Thymus (tissue), 11 donors: ENCODE results near the gene CRISPLD2. TPM values are rescaled to one million over a fixed set of nuclear protein-coding genes. Genes with fewer than 3 reads are reported as not detected.

Experiments used
- DNase-seq, 9 donors: peaks; one replicate each; pipeline ENCODE4 v3.0.0-alpha.2; 2013; ENCODE audit warnings: low spot score in 9 of 9, low read depth in 6 of 9, missing footprints in 1 of 9
- H3K27ac ChIP-seq, 2 donors: one replicate each; pipeline ENCODE4 v1.5.1; 2013; ENCODE audit warnings: control low read depth in 1 of 2, low read depth in 1 of 2, low read length in 1 of 2, mild to moderate bottlenecking in 1 of 2, moderate library complexity in 1 of 2
- H3K27me3 ChIP-seq, 2 donors: one replicate each; pipeline ENCODE4 v1.5.1; 2013; ENCODE audit warnings: low read length in 1 of 2; ENCODE audit not compliant: control insufficient read depth in 2 of 2, insufficient read depth in 1 of 2
- H3K36me3 ChIP-seq, 2 donors: one replicate each; pipeline ENCODE4 v1.5.1; 2013; ENCODE audit warnings: low read length in 1 of 2, mild to moderate bottlenecking in 1 of 2, moderate library complexity in 1 of 2; ENCODE audit not compliant: control insufficient read depth in 2 of 2, insufficient read depth in 2 of 2
- H3K4me1 ChIP-seq, 2 donors: one replicate each; pipeline ENCODE4 v1.5.1; 2013; ENCODE audit warnings: low read length in 2 of 2; ENCODE audit not compliant: control insufficient read depth in 2 of 2, insufficient read depth in 2 of 2
- H3K4me3 ChIP-seq, 2 donors: one replicate each; pipeline ENCODE4 v1.5.1; 2013; ENCODE audit warnings: low read length in 2 of 2, control low read depth in 1 of 2, mild to moderate bottlenecking in 1 of 2
- H3K9me3 ChIP-seq, 2 donors: one replicate each; pipeline ENCODE4 v1.5.1; 2013; ENCODE audit warnings: low read length in 1 of 2, mild to moderate bottlenecking in 1 of 2; ENCODE audit not compliant: control insufficient read depth in 2 of 2, insufficient read depth in 1 of 2
- WGBS: extraction: QIAGEN DNeasy Blood & Tissue Kit; methylation state at CpG from one replicate; pipeline ENCODE4 v1.1.7; 2013; 5-methylcytosine and 5-hydroxymethylcytosine counted together
- polyA plus RNA-seq: library from polyadenylated mRNA; stranded (reverse); fragments of 200-250 nt; gene quantifications from one replicate; pipeline ENCODE4 v1.2.3, GENCODE V29; 2013
- total RNA-seq: library from RNA; stranded (reverse); fragments of 120-200 nt; gene quantifications from one replicate; pipeline ENCODE4 v1.2.4, GENCODE V29; 2013
- donor health status: healthy.

Gene CRISPLD2
- total and polyA plus RNA-seq, 2 donors: 2.1 to 7.2 TPM

- Histone ChIP-seq H3K27ac (no peak overlapping the region), H3K9me3 (no peaks in the 10 kb centered on the region), H3K36me3 (no peaks in the 10 kb centered on the region), H3K4me1 (peaks cover 0 to 6% of the 10 kb centered on the region in 2 donors), H3K4me3 (no peak overlapping the region), H3K27me3 (peaks cover 0 to 67% of the 10 kb centered on the region in 2 donors)
- WGBS: 90% methylated on average over 22 of the region's 22 CpGs
- no peak for DNase-seq
Observed at GRCh38 chr16:84840687-84841627, 21.2 kb downstream of the CRISPLD2 start.

GRCh38 chr16:84841787-84842300 lies 22.1 kb downstream of the CRISPLD2 start:
- Histone ChIP-seq H3K27ac (no peak overlapping the region), H3K4me1 (peaks cover 0 to 6% of the 10 kb centered on the region in 2 donors), H3K4me3 (no peak overlapping the region), H3K9me3 (no peaks in the 10 kb centered on the region), H3K27me3 (peaks cover 0 to 62% of the 10 kb centered on the region in 2 donors), H3K36me3 (no peaks in the 10 kb centered on the region)
- WGBS: 15% methylated on average over 18 of the region's 18 CpGs
- no peak for DNase-seq

DNA sequence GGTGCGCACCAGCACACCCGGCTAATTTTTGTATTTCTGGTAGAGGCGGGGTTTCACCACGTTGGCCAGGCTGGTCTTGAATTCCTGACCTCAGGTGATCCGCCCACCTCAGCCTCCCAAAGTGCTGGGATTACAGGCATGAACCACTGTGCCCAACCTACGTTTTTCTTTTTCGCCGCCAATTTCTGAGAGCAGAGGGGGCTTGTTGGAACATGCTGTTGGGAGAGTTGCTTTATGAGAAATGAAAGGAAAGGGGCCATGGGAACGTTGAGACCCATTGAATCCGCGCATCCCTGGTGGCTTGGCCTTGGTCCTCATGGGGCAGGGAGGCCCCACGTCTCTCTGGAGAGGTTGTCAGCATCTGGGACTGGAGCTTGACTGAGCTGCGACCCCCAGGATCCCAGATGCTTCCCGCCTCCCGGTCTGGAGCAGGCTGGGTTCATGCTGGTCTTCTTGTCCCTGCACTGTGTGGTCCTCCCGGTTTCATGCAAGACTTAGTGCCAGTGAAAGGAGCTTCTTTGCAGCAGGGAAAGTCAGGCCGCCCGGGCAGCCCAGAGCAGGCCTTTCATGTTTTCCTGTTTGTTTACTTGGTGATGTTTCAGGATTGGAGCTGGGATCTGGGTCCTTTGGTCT lies 22.8 kb downstream of the CRISPLD2 start:
- Histone ChIP-seq H3K4me1 (peaks cover 0 to 6% of the 10 kb centered on the region in 2 donors), H3K27me3 (peaks cover 0 to 58% of the 10 kb centered on the region in 2 donors), H3K27ac (no peak overlapping the region), H3K9me3 (no peaks in the 10 kb centered on the region), H3K36me3 (no peaks in the 10 kb centered on the region), H3K4me3 (no peak overlapping the region)
- WGBS: 82% methylated on average over 18 of the region's 18 CpGs
- DNase-seq: no peak

DNA sequence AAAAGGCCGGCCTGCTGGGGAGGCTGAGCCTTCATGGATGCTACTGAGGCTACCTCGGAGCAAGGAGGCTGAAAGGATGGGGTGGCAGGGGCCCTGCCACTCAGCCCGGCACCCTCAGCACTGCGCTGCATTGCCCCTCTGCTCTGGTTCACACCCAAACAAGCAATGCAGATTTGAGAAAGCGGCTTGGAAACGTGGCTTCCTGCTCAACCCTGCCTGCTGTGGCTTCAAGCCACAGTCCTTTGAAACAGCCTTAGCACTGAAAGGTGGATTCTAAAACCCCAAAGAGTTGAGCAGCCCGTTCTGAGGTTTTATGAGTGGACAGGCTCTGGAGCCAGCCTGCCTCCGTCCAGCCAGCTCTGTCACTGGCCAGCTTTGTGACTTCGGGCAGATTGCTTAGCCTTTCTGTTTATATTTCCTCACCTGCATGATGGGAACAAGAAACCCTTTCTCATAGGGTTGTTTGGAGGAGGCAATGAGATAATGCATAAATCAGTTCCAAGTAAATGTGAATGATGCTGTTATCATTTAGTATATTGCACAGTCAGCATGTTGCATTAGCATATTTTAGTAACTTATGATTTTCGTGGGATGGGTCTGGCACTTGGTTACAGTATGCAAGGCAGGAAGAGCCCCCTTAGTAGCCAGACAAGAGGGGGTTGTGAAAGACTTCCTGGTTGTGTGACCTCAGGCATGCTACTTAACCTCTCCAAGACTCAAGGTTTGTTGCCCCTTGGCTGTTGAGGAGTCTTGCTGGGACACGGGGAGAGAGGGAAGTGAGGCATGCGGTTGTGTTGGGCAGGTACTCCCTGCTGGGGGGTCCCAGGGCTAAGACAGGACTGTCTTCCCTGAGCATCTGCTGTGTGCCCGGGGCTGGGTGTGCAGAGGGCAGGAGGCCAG lies 23.6 kb downstream of the CRISPLD2 start:
- no peaks in the 10 kb centered on the region for H3K9me3 ChIP-seq
- DNase-seq: no peak
- H3K4me1 ChIP-seq: peaks cover 0 to 6% of the 10 kb centered on the region in 2 donors
- no peaks in the 10 kb centered on the region for H3K36me3 ChIP-seq
- no peak overlapping the region for H3K27ac ChIP-seq
- 75% methylated on average over 13 of the region's 13 CpGs for WGBS
- peaks cover 0 to 60% of the 10 kb centered on the region in 2 donors for H3K27me3 ChIP-seq
- no peak overlapping the region for H3K4me3 ChIP-seq

GRCh38 chr16:84844049-84844350 lies 24.2 kb downstream of the CRISPLD2 start:
- 84% methylated on average over 5 of the region's 5 CpGs for WGBS
- no peak overlapping the region for H3K27ac ChIP-seq
- no peaks in the 10 kb centered on the region for H3K9me3 ChIP-seq
- peaks cover 0 to 63% of the 10 kb centered on the region in 2 donors for H3K27me3 ChIP-seq
- H3K4me3 ChIP-seq: no peak overlapping the region
- H3K36me3 ChIP-seq: no peaks in the 10 kb centered on the region
- H3K4me1 ChIP-seq: peaks cover 0 to 6% of the 10 kb centered on the region in 2 donors
- no peak for DNase-seq

DNA sequence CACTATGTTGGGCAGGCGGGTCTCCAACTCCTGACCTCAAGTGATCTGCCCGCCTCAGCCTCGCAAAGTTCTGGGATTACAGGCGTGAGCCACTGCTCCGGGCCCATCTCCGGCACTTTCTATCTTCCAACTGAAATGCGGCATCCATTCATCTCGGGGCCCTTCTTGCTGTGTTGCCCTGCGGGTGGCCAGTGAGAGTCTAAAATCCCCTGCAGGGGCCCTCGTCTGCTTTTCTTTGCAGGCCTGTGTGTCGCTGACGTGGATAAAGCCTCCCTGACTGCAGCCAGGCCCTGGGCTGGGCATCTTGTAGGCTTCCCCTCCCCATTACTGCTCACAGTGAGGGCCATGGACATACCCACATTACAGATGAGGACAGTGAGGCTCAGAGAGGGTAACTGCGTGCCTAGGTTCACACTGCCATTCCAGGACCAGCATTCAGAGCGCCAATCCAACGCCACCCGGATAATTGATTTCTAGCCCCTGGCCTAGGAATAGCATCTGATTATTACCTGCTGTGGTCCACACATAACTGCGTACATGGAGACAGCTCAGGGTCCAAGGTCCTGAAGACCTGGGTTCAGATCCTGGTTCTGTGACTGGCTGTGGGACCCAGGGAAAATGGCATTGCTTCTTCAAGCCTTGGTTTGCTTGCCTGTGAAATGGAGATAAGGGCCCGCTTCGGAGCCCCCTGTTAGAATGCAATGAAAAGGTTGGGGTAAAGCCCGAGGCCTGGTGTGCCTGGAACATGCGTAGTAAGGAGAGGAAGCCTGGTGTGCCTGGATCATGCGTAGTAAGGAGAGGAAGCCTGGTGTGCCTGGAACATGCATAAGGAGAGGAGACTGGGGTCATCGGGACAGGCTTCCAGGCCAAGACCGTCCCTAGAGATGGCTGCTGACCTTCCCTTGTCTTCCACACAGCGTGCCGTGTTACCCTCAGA lies 25.0 kb downstream of the CRISPLD2 start:
- WGBS: 94% methylated on average over 26 of the region's 26 CpGs
- DNase-seq: no peak
- H3K36me3 ChIP-seq: no peaks in the 10 kb centered on the region
- H3K4me1 ChIP-seq: peaks cover 0 to 6% of the 10 kb centered on the region in 2 donors
- H3K27ac ChIP-seq: no peak overlapping the region
- H3K27me3 ChIP-seq: peaks cover 0 to 59% of the 10 kb centered on the region in 2 donors
- no peaks in the 10 kb centered on the region for H3K9me3 ChIP-seq
- no peak overlapping the region for H3K4me3 ChIP-seq

DNA sequence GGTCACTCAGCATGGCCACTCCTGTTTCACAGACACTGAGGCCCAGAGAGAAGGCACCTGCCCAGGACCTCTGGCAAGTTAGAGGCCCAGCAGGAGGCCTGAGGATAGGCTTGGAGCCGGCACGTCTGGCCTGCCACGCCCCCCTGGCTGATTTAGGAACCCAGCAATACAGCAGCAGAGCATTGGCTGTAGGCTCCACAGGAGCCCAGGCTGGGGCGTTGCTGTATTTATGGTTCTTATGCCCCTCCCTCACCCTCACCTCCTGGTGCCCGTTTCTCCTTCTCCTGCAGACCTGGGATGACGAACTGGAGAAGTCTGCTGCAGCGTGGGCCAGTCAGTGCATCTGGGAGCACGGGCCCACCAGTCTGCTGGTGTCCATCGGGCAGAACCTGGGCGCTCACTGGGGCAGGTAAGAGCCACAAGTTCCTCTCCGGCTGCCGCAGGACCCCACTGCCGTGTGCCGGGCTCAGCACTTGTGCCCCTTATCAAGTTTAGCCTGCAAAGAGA lies 25.8 kb downstream of the CRISPLD2 start:
- Histone ChIP-seq H3K9me3 (no peaks in the 10 kb centered on the region), H3K4me3 (no peak overlapping the region), H3K36me3 (no peaks in the 10 kb centered on the region), H3K27me3 (peaks cover 0 to 56% of the 10 kb centered on the region in 2 donors), H3K4me1 (peaks cover 0 to 6% of the 10 kb centered on the region in 2 donors), H3K27ac (no peak overlapping the region)
- WGBS: 94% methylated on average over 14 of the region's 14 CpGs
- DNase-seq: no peak
